ENCODE measurements around the gene LSAMP. TPM values are rescaled to one million over a fixed set of nuclear protein-coding genes. Genes with fewer than 3 reads are reported as not detected.

LSAMP gene
- total and polyA plus RNA-seq, 2 of the 4 experiments (the other 2 are of a cell fraction), result 7.9 to 8.0 TPM

DNA sequence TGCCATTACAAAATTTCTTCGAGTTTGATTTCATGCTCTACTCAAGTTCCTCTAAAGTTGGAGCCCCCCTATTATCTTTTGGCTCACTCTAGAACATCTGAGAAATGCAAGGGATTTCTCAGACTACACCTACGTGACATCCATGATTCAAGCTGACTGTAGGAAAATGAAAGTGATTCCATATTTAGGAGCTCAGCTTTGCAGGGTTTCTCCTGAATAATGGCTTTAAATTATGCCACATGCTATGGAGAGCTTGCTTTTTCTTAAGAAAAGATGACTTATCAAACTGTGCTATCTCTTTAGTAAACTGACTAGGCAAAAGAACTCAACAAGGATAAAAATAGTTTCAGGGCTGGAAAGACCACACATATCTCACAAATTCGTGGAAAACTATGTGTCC lies 292.1 kb downstream of the LSAMP start:
- Histone ChIP-seq H3K9me1 (ENCODE audit: insufficient read depth, low read length) (no peaks in the 10 kb centered on the region), H3K14ac (replicated peaks; ENCODE audit: low read depth, low read length) (0 out of 2 replicates have a peak overlapping the region, but pooled peaks have one; percentile 20), H4K5ac (ENCODE audit: low read depth, low read length) (no peak overlapping the region), H3K9me3 (ENCODE audit: control insufficient read depth, insufficient read depth, low read length) (no peaks in the 10 kb centered on the region), H3K79me1 (ENCODE audit: low read depth in 1 of 2, low read length in 2 of 2) (no peaks in the 10 kb centered on the region), H3K23ac (ENCODE audit: low read depth, low read length) (no peak overlapping the region), H3K4ac (ENCODE audit: low read depth, low read length) (no peak overlapping the region), H4K91ac (ENCODE audit: insufficient read depth, low read depth, low read length) (no peak overlapping the region), H3K27me3 (ENCODE audit: control insufficient read depth, insufficient read depth, low read length) (no peaks in the 10 kb centered on the region), H4K8ac (ENCODE audit: low read depth in 2 of 2, low read length in 2 of 2) (no peak overlapping the region), H3K56ac (ENCODE audit: extremely low read depth, insufficient read depth, low read length) (no peak overlapping the region), H3K4me1 (ENCODE audit: control insufficient read depth, insufficient read depth, low read length) (no peaks in the 10 kb centered on the region), H2BK120ac (ENCODE audit: low read depth, low read length) (no peak overlapping the region), H2BK15ac (ENCODE audit: low read depth, low read length) (no peak overlapping the region), H3K36me3 (ENCODE audit: control insufficient read depth, insufficient read depth, low read length) (no peaks in the 10 kb centered on the region), H3K4me3 (ENCODE audit: insufficient read depth, low read depth, low read length) (peak overlapping the region; percentile 18; the same call in 1 of the 2 replicates), H2AK9ac (replicated peaks; ENCODE audit: low read depth, low read length, poor library complexity) (no peak overlapping the region), H4K20me1 (ENCODE audit: insufficient read depth, low read length) (no peaks in the 10 kb centered on the region), H3K27ac (ENCODE audit: insufficient read depth, low read length) (no peak overlapping the region), H3K9ac (ENCODE audit: low read depth, low read length) (no peak overlapping the region; the same call in 1 of the 2 replicates), H2AK5ac (ENCODE audit: low read depth, low read length) (no peak overlapping the region), H2BK5ac (ENCODE audit: low read depth, low read length, poor library complexity, severe bottlenecking) (peak overlapping the region; percentile 20), H3K18ac (ENCODE audit: low read depth, low read length) (no peak overlapping the region; the same call in 1 of the 2 replicates), H2AFZ (replicated peaks; ENCODE audit: low read length, poor library complexity) (no peak overlapping the region), H3K4me2 (ENCODE audit: low read depth, low read length) (peak overlapping the region; percentile 62; the same call in 1 of the 2 replicates), H2BK20ac (ENCODE audit: low read depth, low read length) (no peak overlapping the region)
- dilution Hi-C loops (cut with HindIII; ENCODE audit: low sequenced_read_pairs, unreplicated experiment), result no loop called here
- WGBS, 2 experiments (ENCODE audit: extremely low coverage in 2 of 2, insufficient read length in 1 of 2), result no CpG with 5 or more reads among the region's 3 CpGs
- CTCF ChIA-PET, result no interaction called here
- BruUV-seq (replicated peaks), result no TSS peak
- TF ChIP-seq RCOR1 (IDR thresholded peaks at IDR 0.05; ENCODE audit: insufficient replicate concordance, low read length) (no peak), NFE2L2 (IDR thresholded peaks at IDR 0.05; ENCODE audit: low read depth, low read length) (no peak), RAD21 (IDR thresholded peaks at IDR 0.05; ENCODE audit: low read length) (no peak), SMC3 (IDR thresholded peaks at IDR 0.05; ENCODE audit: low read depth, low read length) (no peak), FOS (IDR thresholded peaks at IDR 0.05; ENCODE audit: low read depth, low read length) (no peak), BHLHE40 (IDR thresholded peaks at IDR 0.05; ENCODE audit: low read depth, low read length) (no peak), POLR2A (IDR thresholded peaks at IDR 0.05; ENCODE audit: low read depth, low read length) (no peak), CEBPB (IDR thresholded peaks at IDR 0.05; ENCODE audit: low read depth, low read length) (no peak), MXI1 (IDR thresholded peaks at IDR 0.05; ENCODE audit: borderline replicate concordance, low read depth, low read length) (no peak), MAZ (IDR thresholded peaks at IDR 0.05; ENCODE audit: borderline replicate concordance, low read depth, low read length) (no peak)
- POLR2A ChIA-PET (ENCODE audit: unreplicated experiment), result no interaction called here
- DNase-seq, result peak; percentile 41
- no peak for ATAC-seq (ENCODE audit: low read depth)
- in situ Hi-C loops (cut with MboI; ENCODE audit: low sequenced_read_pairs), result no loop called here
- intact Hi-C loops (cut with micrococcal nuclease), result no loop called here
